HepG2 (cell line): ENCODE measurements around the gene DNLZ. TPM values are rescaled to one million over a fixed set of nuclear protein-coding genes. Genes with fewer than 3 reads are reported as not detected.

Source experiments
- ATAC-seq: fragments of 200-7000 bp; cut with Tn5 transposase; 3 replicates; pipeline ENCODE4 v1.9.1; 2020; ENCODE audit warnings: mild to moderate bottlenecking, moderate library complexity
- BruUV-seq: library from RNA; stranded (reverse); fragments of 400-500 nt; replicated peaks from 2 replicates; lab custom pipeline; 2021; lab: Mats Ljungman, UMichigan
- CTCF ChIA-PET: fragments of 300-600 bp; formaldehyde crosslinking; extraction: SDS; loops from one replicate; lab custom pipeline; 2021; ENCODE audit warnings: low total read pairs, inconsistent platforms, low intra/inter-chr PET ratio; lab: Yijun Ruan, JAX
- POLR2A ChIA-PET: fragments of 350-600 bp; sonication (Branson Sonifier 250); formaldehyde crosslinking; loops from one replicate; lab custom pipeline; 2020; ENCODE audit warnings: antibody characterized with exemption, inconsistent platforms; lab: Yijun Ruan, JAX
- DNase-seq: peaks from one replicate; pipeline ENCODE4 v3.0.0-alpha.2; 2015; ENCODE audit warnings: low spot score
- FAIRE-seq: peaks from 3 replicates; lab custom pipeline; 2011; peaks lifted over from hg19 to GRCh38; lab: Jason Lieb, UNC
- H2AFZ ChIP-seq: one replicate; pipeline ENCODE4 v1.6.1; 2011; ENCODE audit warnings: low read length, inconsistent platforms
- H3K27ac ChIP-seq: fragments of 300-600 bp; 3 replicates; pipeline ENCODE4 v1.8.0; 2011; ENCODE audit warnings: mixed run types, mild to moderate bottlenecking, mixed read lengths, low read length, inconsistent platforms; ENCODE audit not compliant: insufficient read depth; ENCODE audit errors: extremely low read length
- H3K27me3 ChIP-seq, 2 experiments: fragments of 200-600 bp in 1 of 2; 2 replicates in 1 of 2; 3 replicates in 1 of 2; pipeline versions ENCODE4 v1.6.0 to v1.8.0; 2011; ENCODE audit warnings: low read length in 2 of 2, mild to moderate bottlenecking in 2 of 2, moderate library complexity in 2 of 2, inconsistent platforms in 1 of 2; ENCODE audit not compliant: insufficient read depth in 2 of 2, control insufficient read depth in 1 of 2
- H3K36me3 ChIP-seq, 2 experiments: fragments of 200-600 bp in 1 of 2; replicated peaks in 1 of 2; 2 replicates in 1 of 2; 3 replicates in 1 of 2; pipeline versions ENCODE4 v1.5.1 to v1.8.0; 2011; ENCODE audit warnings: low read length in 2 of 2, inconsistent platforms in 1 of 2; ENCODE audit not compliant: insufficient read depth in 2 of 2, control insufficient read depth in 1 of 2
- H3K4me1 ChIP-seq: 2 replicates; pipeline ENCODE4 v1.5.1; 2012; ENCODE audit warnings: low read length, inconsistent platforms; ENCODE audit not compliant: insufficient read depth
- H3K4me2 ChIP-seq: 2 replicates; pipeline ENCODE4 v1.6.0; 2011; ENCODE audit warnings: low read depth, low read length, inconsistent platforms
- H3K4me3 ChIP-seq, 3 experiments: fragments of 200-600 bp in 1 of 3; sonication (generic), shearing (Covaris generic) in 1 of 3; replicated peaks in 1 of 3; 2 replicates each; pipeline ENCODE4 v1.5.1; 2011 to 2016; ENCODE audit warnings: low read length in 3 of 3, inconsistent platforms in 2 of 3, low read depth in 2 of 3, mild to moderate bottlenecking in 2 of 3, control low read depth in 1 of 3, mixed read lengths in 1 of 3; ENCODE audit not compliant: insufficient read depth in 1 of 3
- H3K79me2 ChIP-seq: one replicate; pipeline ENCODE4 v1.6.1; 2011; ENCODE audit warnings: low read length, inconsistent platforms; ENCODE audit not compliant: insufficient read depth
- H3K9ac ChIP-seq: 2 replicates; pipeline ENCODE4 v1.6.0; 2011; ENCODE audit warnings: mild to moderate bottlenecking, low read depth, low read length, inconsistent platforms; ENCODE audit not compliant: insufficient read depth
- H3K9me3 ChIP-seq: 2 replicates; pipeline ENCODE4 v1.5.1; 2012; ENCODE audit warnings: mild to moderate bottlenecking, low read length
- H4K20me1 ChIP-seq: 2 replicates; pipeline ENCODE4 v1.6.0; 2011; ENCODE audit warnings: inconsistent platforms, mild to moderate bottlenecking, low read length, moderate library complexity; ENCODE audit not compliant: insufficient read depth
- ETV5 ChIP-seq: IDR thresholded peaks from 2 replicates; pipeline ENCODE4 v1.6.1; 2018; ENCODE audit warnings: missing biosample characterization, missing genetic modification reagents, inconsistent platforms, borderline replicate concordance
- GABPA ChIP-seq, 2 experiments: IDR thresholded peaks; 2 replicates each; pipeline ENCODE4 v1.6.1; 2011 to 2016; ENCODE audit warnings: low read depth in 2 of 2, low read length in 1 of 2, missing biosample characterization in 1 of 2, missing genetic modification characterization in 1 of 2
- GABPB1 ChIP-seq: IDR thresholded peaks from 2 replicates; pipeline ENCODE4 v1.6.1; 2016; ENCODE audit warnings: mild to moderate bottlenecking, missing genetic modification reagents, moderate library complexity, missing compliant biosample characterization
- HDAC1 ChIP-seq: sonication (generic); formaldehyde crosslinking; IDR thresholded peaks from 2 replicates; pipeline ENCODE4 v1.5.1; 2020; ENCODE audit warnings: mild to moderate bottlenecking, missing genetic modification reagents
- HDAC2 ChIP-seq: sonication (generic); formaldehyde crosslinking; IDR thresholded peaks from 2 replicates; pipeline ENCODE4 v1.4.0; 2020; ENCODE audit warnings: missing genetic modification reagents
- HNRNPL ChIP-seq: fragments of 200-400 bp; formaldehyde crosslinking; IDR thresholded peaks from 2 replicates; pipeline ENCODE4 v1.6.1; 2017; ENCODE audit warnings: mild to moderate bottlenecking, low read depth, low read length
- KLF16 ChIP-seq, 2 experiments: sonication (generic) in 1 of 2; formaldehyde crosslinking in 1 of 2; IDR thresholded peaks; 2 replicates each; pipeline versions ENCODE4 v1.6.1 to v1.8.0; 2016 to 2023; ENCODE audit warnings: missing genetic modification reagents in 2 of 2, missing compliant biosample characterization in 1 of 2
- MAX ChIP-seq: IDR thresholded peaks from 2 replicates; pipeline ENCODE4 v1.6.1; 2012; ENCODE audit warnings: inconsistent platforms
- NR2F6 ChIP-seq, 2 experiments: IDR thresholded peaks; 2 replicates each; pipeline ENCODE4 v1.6.1; 2016; ENCODE audit warnings: antibody characterized with exemption in 1 of 2, mild to moderate bottlenecking in 1 of 2
- SP5 ChIP-seq: IDR thresholded peaks from 2 replicates; pipeline ENCODE4 v1.6.1; 2016; ENCODE audit warnings: low read depth, borderline replicate concordance
- YEATS2 ChIP-seq: sonication (generic); formaldehyde crosslinking; IDR thresholded peaks from 2 replicates; pipeline ENCODE4 v1.4.0; 2020; ENCODE audit warnings: missing genetic modification reagents, borderline replicate concordance
- ZFX ChIP-seq: sonication (generic); formaldehyde crosslinking; IDR thresholded peaks from 2 replicates; pipeline ENCODE4 v1.4.0; 2020; ENCODE audit warnings: mild to moderate bottlenecking, low read depth, missing genetic modification reagents, moderate library complexity
- ZMYM3 ChIP-seq: sonication (generic); formaldehyde crosslinking; IDR thresholded peaks from 2 replicates; pipeline ENCODE4 v1.5.1; 2020; ENCODE audit warnings: mild to moderate bottlenecking, missing genetic modification reagents
- ZNF101 ChIP-seq: sonication (generic); formaldehyde crosslinking; IDR thresholded peaks from 2 replicates; pipeline ENCODE4 v1.4.0; 2020; ENCODE audit warnings: mild to moderate bottlenecking, low read depth, missing genetic modification reagents, borderline replicate concordance
- ZNF629 ChIP-seq: sonication (generic); formaldehyde crosslinking; conservative IDR thresholded peaks from 2 replicates; pipeline ENCODE4 v1.5.0; 2020; ENCODE audit warnings: missing genetic modification reagents
- ZNF687 ChIP-seq: sonication (generic); formaldehyde crosslinking; IDR thresholded peaks from 2 replicates; pipeline ENCODE4 v1.5.1; 2020; ENCODE audit warnings: mild to moderate bottlenecking, missing genetic modification reagents, moderate library complexity
- WGBS: methylation state at CpG from one replicate; pipeline ENCODE4 v1.1.6; 2017; ENCODE audit warnings: low lambda C conversion rate; 5-methylcytosine and 5-hydroxymethylcytosine counted together
- in situ Hi-C: cut with HindIII; loops from 2 replicates; pipeline ENCODE4 v1.10.0; 2017; ENCODE audit warnings: low pct_unique_long_range_greater_than_20kb; ENCODE audit not compliant: extremely low pct_ligation_motif_present
- intact Hi-C: fragments of 100-400 bp; cut with micrococcal nuclease; formaldehyde crosslinking; loops from one replicate; pipeline ENCODE4 v1.10.0; 2022; ENCODE audit not compliant: unreplicated experiment
- polyA plus RNA-seq, 8 experiments: library from polyadenylated mRNA; depleted of rRNA in 3 of 8; stranded (reverse) in 7 of 8; unstranded in 1 of 8; fragments of >200 nt; fragmentation: Illumina TruSeq in 4 of 8; extraction: Trizol in 4 of 8; gene quantifications; 2 replicates each; pipeline versions ENCODE4 v1.2.1 to v1.2.3, GENCODE V29; 2011 to 2016; ENCODE audit warnings: low read depth in 4 of 8, missing spikeins in 1 of 8, mixed read lengths in 1 of 8; ENCODE audit not compliant: insufficient read depth in 1 of 8
- total RNA-seq, 5 experiments: library from RNA; depleted of rRNA; stranded (reverse); fragments of >200 nt; fragmentation: Illumina TruSeq; extraction: Trizol; gene quantifications; 2 replicates each; pipeline ENCODE4 v1.2.3, GENCODE V29; 2016; ENCODE audit warnings: low read depth in 1 of 5
- TF ChIP-seq, protein P1 (sequence below): sonication (generic); formaldehyde crosslinking; IDR thresholded peaks from 2 replicates; pipeline ENCODE4 v1.9.0; 2022; ENCODE audit warnings: low read depth, missing genetic modification reagents

The DNLZ gene
- total and polyA plus RNA-seq, 2 of the 13 experiments (the other 11 are each of a cell fraction or from before 2014, with no cell fraction given), result 3.4 to 8.0 TPM

DNA sequence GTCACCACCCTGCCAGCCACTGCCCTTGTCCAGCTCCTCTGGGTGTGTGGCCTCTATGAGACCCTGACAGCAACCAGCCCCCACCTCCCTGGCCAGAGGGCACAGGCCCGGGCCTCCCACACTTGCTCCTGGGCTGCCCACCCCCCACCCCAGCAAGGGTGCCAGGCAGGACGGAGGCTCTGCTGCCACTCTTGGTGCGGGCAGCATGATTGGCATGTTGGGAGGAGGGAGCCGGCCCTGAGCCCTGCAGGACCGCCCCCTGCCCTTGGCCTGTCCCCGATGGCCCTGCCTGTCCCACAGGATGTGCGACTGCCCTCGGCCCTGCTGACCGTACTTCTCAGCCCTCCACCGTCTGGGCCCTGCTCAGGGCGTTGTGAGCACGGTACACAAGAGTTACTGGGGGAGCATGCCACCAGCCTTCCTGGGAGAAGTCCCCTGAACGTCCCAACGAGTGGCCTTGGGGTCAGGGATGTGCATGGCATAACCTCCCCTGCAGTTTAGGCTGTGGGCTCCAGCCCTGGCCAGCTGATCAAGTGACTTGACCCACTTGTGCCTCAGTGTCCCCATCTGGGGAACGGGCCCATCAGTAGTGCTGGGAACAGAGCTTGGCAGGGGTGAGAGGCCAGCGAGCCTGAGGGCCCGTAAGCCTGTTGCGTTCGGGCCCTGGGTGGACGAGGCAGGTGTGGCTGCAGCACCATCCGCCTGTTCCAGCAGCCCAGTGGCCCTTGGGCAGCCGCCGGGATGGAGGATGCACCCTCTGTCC lies 20.2 kb downstream of the DNLZ start:
- CTCF ChIA-PET, result no interaction called here
- TF ChIP-seq ETV5 (CRISPR knock-in tag), result peak; percentile 33; the same call in 1 of the 2 replicates
- TF ChIP-seq ZNF687, result peak; percentile 54
- peak; percentile 72; the same call in 1 of the 2 replicates for TF ChIP-seq SP5 (CRISPR knock-in tag)
- no peak for TF ChIP-seq NR2F6 (IDR thresholded peaks at IDR 0.05)
- peak; percentile 35; the same call in 1 of the 2 replicates for TF ChIP-seq NR2F6 (CRISPR knock-in tag; IDR thresholded peaks at IDR 0.05)
- no peak for TF ChIP-seq GABPA (IDR thresholded peaks at IDR 0.05; ENCODE audit: low read depth, low read length)
- peak; percentile 33; the same call in 1 of the 2 replicates for TF ChIP-seq GABPA (CRISPR knock-in tag; IDR thresholded peaks at IDR 0.05; ENCODE audit: low read depth)
- TF ChIP-seq MAX, result peak; percentile 15; the same call in 1 of the 2 replicates
- TF ChIP-seq ZNF629 (CRISPR knock-in tag), result peak; percentile 83
- TF ChIP-seq HDAC1 (CRISPR knock-in tag), result 0 out of 2 replicates have a peak, but pooled peaks have one; percentile 20
- no peak for TF ChIP-seq YEATS2 (CRISPR knock-in tag)
- TF ChIP-seq ZFX (CRISPR knock-in tag), result peak; percentile 70
- TF ChIP-seq KLF16 (CRISPR knock-in tag; IDR thresholded peaks at IDR 0.05), result no peak
- TF ChIP-seq HNRNPL, result peak; percentile 88
- TF ChIP-seq ZMYM3 (CRISPR knock-in tag), result peak; percentile 62; the same call in 1 of the 2 replicates
- TF ChIP-seq, protein P1, sequence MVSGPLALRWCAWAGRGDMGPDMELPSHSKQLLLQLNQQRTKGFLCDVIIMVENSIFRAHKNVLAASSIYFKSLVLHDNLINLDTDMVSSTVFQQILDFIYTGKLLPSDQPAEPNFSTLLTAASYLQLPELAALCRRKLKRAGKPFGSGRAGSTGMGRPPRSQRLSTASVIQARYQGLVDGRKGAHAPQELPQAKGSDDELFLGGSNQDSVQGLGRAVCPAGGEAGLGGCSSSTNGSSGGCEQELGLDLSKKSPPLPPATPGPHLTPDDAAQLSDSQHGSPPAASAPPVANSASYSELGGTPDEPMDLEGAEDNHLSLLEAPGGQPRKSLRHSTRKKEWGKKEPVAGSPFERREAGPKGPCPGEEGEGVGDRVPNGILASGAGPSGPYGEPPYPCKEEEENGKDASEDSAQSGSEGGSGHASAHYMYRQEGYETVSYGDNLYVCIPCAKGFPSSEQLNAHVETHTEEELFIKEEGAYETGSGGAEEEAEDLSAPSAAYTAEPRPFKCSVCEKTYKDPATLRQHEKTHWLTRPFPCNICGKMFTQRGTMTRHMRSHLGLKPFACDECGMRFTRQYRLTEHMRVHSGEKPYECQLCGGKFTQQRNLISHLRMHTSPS (CRISPR knock-in tag), result peak; percentile 23; the same call in 1 of the 2 replicates
- TF ChIP-seq ZNF101 (CRISPR knock-in tag), result no peak
- TF ChIP-seq HDAC2 (CRISPR knock-in tag), result 0 out of 2 replicates have a peak, but pooled peaks have one; percentile 30
- TF ChIP-seq GABPB1, result peak; percentile 51; the same call in 1 of the 2 replicates

More for the DNA sequence above, 20.2 kb downstream of the DNLZ start:
- Histone ChIP-seq H3K4me3 (peak overlapping the region in 1 of 3 experiments; percentile 50; a peak in 2 of 6 replicates), H3K27ac (no peak overlapping the region), H3K36me3 (no peaks in the 10 kb centered on the region), H3K79me2 (no peaks in the 10 kb centered on the region), H3K4me2 (peak overlapping the region; percentile 55), H3K9me3 (no peaks in the 10 kb centered on the region), H2AFZ (no peak overlapping the region), H3K4me1 (peaks cover 64% of the 10 kb centered on the region), H4K20me1 (no peaks in the 10 kb centered on the region), H3K9ac (no peak overlapping the region), H3K27me3 (peaks cover 0 to 9% of the 10 kb centered on the region in 2 experiments; a peak in 2 of 5 replicates)
- peak; percentile 7; the same call in 2 of the 3 replicates for ATAC-seq
- in situ Hi-C loops (loop anchor here (25.0 kb wide), 1 partner anchor 294 kb away; no protein-coding TSS in a partner anchor), intact Hi-C loops (no loop called here)
- DNase-seq, result no peak
- FAIRE-seq, result no peak
- no TSS peak for BruUV-seq
- POLR2A ChIA-PET, result no interaction called here
- 10% methylated on average over 5 of the region's 23 CpGs for WGBS
